Gastroesophageal sphincter (tissue), 3 donors: ENCODE results near the gene MTG1.

ENCODE experiments used
- EP300 ChIP-seq: sonication (generic); formaldehyde crosslinking; IDR thresholded peaks from one replicate; pipeline ENCODE4 v1.6.1; 2017; ENCODE audit warnings: antibody characterized with exemption, mild to moderate bottlenecking
- POLR2A ChIP-seq, 2 donors: fragments of 450-650 bp; IDR thresholded peaks; one replicate each; pipeline ENCODE4 v1.6.1; 2017; ENCODE audit warnings: antibody characterized with exemption in 2 of 2, mild to moderate bottlenecking in 2 of 2, moderate library complexity in 1 of 2
- TF ChIP-seq, protein P1 (sequence below), 4 experiments: fragments of 200-600 bp in 2 of 4; fragments of 450-650 bp in 2 of 4; sonication (generic) in 1 of 4; IDR thresholded peaks; one replicate each; pipeline ENCODE4 v1.5.1; 2017 to 2019; ENCODE audit warnings: antibody characterized with exemption in 4 of 4, mild to moderate bottlenecking in 2 of 4, moderate library complexity in 2 of 4

GRCh38 chr10:133458021-133458709 is 64.2 kb downstream of the MTG1 start:
- TF ChIP-seq, protein P1, sequence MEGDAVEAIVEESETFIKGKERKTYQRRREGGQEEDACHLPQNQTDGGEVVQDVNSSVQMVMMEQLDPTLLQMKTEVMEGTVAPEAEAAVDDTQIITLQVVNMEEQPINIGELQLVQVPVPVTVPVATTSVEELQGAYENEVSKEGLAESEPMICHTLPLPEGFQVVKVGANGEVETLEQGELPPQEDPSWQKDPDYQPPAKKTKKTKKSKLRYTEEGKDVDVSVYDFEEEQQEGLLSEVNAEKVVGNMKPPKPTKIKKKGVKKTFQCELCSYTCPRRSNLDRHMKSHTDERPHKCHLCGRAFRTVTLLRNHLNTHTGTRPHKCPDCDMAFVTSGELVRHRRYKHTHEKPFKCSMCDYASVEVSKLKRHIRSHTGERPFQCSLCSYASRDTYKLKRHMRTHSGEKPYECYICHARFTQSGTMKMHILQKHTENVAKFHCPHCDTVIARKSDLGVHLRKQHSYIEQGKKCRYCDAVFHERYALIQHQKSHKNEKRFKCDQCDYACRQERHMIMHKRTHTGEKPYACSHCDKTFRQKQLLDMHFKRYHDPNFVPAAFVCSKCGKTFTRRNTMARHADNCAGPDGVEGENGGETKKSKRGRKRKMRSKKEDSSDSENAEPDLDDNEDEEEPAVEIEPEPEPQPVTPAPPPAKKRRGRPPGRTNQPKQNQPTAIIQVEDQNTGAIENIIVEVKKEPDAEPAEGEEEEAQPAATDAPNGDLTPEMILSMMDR (IDR thresholded peaks at IDR 0.05), result no peak
- TF ChIP-seq POLR2A (IDR thresholded peaks at IDR 0.05) (no peak), EP300 (no peak)
